Measurements from ENCODE around the gene ZNF407. TPM values are rescaled to one million over a fixed set of nuclear protein-coding genes. Genes with fewer than 3 reads are reported as not detected.

Gene ZNF407
- total and polyA plus RNA-seq, 4 donors: 2.8 to 34.9 (median 9.5) TPM

- WGBS, 2 donors: 97 to 98% methylated on average over 2 of the region's 2 CpGs
- H3K4me3 ChIP-seq: no peak overlapping the region
- no peaks in the 10 kb centered on the region for H3K27me3 ChIP-seq (ENCODE audit: control insufficient read depth in 3 of 3, insufficient read depth in 3 of 3, low read length in 2 of 3)
- no peaks in the 10 kb centered on the region for H3K9me3 ChIP-seq (ENCODE audit: control insufficient read depth in 4 of 4, insufficient read depth in 3 of 4, low read length in 3 of 4)
- TF ChIP-seq CTCF (IDR thresholded peaks at IDR 0.05; ENCODE audit: control extremely low read depth, extremely low read depth): no peak
- no peaks in the 10 kb centered on the region for H3K4me1 ChIP-seq (ENCODE audit: control insufficient read depth in 5 of 5, insufficient read depth in 5 of 5, low read length in 5 of 5)
- no peak for ATAC-seq (ENCODE audit: insufficient read depth, low FRiP score)
- no peak overlapping the region for H3K9ac ChIP-seq (ENCODE audit: insufficient read depth in 1 of 2, low read length in 2 of 2)
- no peak overlapping the region for H3K27ac ChIP-seq (ENCODE audit: low read depth in 1 of 2, low read length in 1 of 2)
- H3K36me3 ChIP-seq (ENCODE audit: control insufficient read depth in 4 of 4, insufficient read depth in 4 of 4, low read length in 4 of 4): peaks cover 0 to 10% (median 2%) of the 10 kb centered on the region in 4 donors
- DNase-seq: no peak
These were observed 328.4 kb downstream of the ZNF407 start for GRCh38 chr18:74926051-74926450.

- no peak overlapping the region for H3K27ac ChIP-seq (ENCODE audit: low read depth in 1 of 2, low read length in 1 of 2)
- H3K4me1 ChIP-seq (ENCODE audit: control insufficient read depth in 5 of 5, insufficient read depth in 5 of 5, low read length in 5 of 5): no peaks in the 10 kb centered on the region
- no peak for TF ChIP-seq CTCF (IDR thresholded peaks at IDR 0.05; ENCODE audit: control extremely low read depth, extremely low read depth)
- H3K36me3 ChIP-seq (ENCODE audit: control insufficient read depth in 4 of 4, insufficient read depth in 4 of 4, low read length in 4 of 4): peaks cover 0 to 5% (median 1%) of the 10 kb centered on the region in 4 donors
- WGBS, 2 donors: 97% methylated on average over 4 of the region's 4 CpGs
- H3K9ac ChIP-seq (ENCODE audit: insufficient read depth in 1 of 2, low read length in 2 of 2): no peak overlapping the region
- H3K4me3 ChIP-seq: no peak overlapping the region
- no peaks in the 10 kb centered on the region for H3K9me3 ChIP-seq (ENCODE audit: control insufficient read depth in 4 of 4, insufficient read depth in 3 of 4, low read length in 3 of 4)
- H3K27me3 ChIP-seq (ENCODE audit: control insufficient read depth in 3 of 3, insufficient read depth in 3 of 3, low read length in 2 of 3): no peaks in the 10 kb centered on the region
- DNase-seq: no peak
- no peak for ATAC-seq (ENCODE audit: insufficient read depth, low FRiP score)
These were observed 330.7 kb downstream of the ZNF407 start for GRCh38 chr18:74928194-74928968.

- Histone ChIP-seq H3K4me1 (ENCODE audit: control insufficient read depth in 5 of 5, insufficient read depth in 5 of 5, low read length in 5 of 5) (no peaks in the 10 kb centered on the region), H3K27ac (ENCODE audit: low read depth in 1 of 2, low read length in 1 of 2) (no peak overlapping the region), H3K9ac (ENCODE audit: insufficient read depth in 1 of 2, low read length in 2 of 2) (no peak overlapping the region), H3K27me3 (ENCODE audit: control insufficient read depth in 3 of 3, insufficient read depth in 3 of 3, low read length in 2 of 3) (no peaks in the 10 kb centered on the region), H3K36me3 (ENCODE audit: control insufficient read depth in 4 of 4, insufficient read depth in 4 of 4, low read length in 4 of 4) (peaks cover 0 to 5% (median 1%) of the 10 kb centered on the region in 4 donors), H3K9me3 (ENCODE audit: control insufficient read depth in 4 of 4, insufficient read depth in 3 of 4, low read length in 3 of 4) (no peaks in the 10 kb centered on the region), H3K4me3 (no peak overlapping the region)
- WGBS, 2 donors: 78 to 83% methylated on average over 11 of the region's 11 CpGs
- no peak for ATAC-seq (ENCODE audit: insufficient read depth, low FRiP score)
- TF ChIP-seq CTCF (IDR thresholded peaks at IDR 0.05; ENCODE audit: control extremely low read depth, extremely low read depth): no peak
- DNase-seq: no peak
These were observed 331.4 kb downstream of the ZNF407 start for GRCh38 chr18:74929110-74929509.
